ENCODE results near the gene CPA2.
"Not testable (repeated sequence)": the region's sequence is repeated elsewhere in the genome, so short reads cannot be mapped to it uniquely, and the experiment has no call there.

CPA2 gene

DNA sequence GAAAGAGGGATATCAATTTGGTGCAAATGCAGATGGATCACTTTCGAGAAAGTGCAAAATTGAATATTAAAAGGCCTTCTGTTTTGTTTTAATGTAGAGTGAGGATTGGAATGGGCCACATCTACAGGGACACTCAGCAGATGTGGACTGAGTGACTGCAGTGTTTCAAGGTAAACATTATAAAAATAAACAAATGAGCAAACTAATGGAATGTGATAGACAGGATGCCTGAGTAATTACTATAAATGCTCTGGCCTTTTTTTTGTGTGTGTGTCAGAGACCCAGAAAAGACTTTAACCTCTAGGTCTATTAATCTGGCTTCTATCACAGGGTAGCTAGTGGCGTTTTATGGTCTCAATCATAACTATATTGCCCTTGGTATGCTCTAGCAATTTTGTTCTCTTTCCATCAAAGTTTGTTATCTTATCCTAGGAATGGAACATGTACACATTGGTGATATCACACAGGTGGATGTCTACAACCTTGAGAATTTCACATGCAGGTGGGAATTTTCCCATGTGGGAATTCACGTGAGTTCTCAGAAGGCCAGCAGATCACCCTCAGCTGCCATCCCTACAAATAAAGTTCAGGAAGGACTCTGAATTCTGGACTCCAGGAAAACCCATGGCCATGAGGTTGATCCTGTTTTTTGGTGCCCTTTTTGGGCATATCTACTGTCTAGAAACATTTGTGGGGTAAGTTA is at the start of gene CPA2:
Gene CPA2 (plus strand): TSS at position 606 of the 703 bp plus-strand sequence. CDS start 19 bp downstream, at position 625.
- no peak for DNase-seq (ENCODE audit: low read depth)

DNA sequence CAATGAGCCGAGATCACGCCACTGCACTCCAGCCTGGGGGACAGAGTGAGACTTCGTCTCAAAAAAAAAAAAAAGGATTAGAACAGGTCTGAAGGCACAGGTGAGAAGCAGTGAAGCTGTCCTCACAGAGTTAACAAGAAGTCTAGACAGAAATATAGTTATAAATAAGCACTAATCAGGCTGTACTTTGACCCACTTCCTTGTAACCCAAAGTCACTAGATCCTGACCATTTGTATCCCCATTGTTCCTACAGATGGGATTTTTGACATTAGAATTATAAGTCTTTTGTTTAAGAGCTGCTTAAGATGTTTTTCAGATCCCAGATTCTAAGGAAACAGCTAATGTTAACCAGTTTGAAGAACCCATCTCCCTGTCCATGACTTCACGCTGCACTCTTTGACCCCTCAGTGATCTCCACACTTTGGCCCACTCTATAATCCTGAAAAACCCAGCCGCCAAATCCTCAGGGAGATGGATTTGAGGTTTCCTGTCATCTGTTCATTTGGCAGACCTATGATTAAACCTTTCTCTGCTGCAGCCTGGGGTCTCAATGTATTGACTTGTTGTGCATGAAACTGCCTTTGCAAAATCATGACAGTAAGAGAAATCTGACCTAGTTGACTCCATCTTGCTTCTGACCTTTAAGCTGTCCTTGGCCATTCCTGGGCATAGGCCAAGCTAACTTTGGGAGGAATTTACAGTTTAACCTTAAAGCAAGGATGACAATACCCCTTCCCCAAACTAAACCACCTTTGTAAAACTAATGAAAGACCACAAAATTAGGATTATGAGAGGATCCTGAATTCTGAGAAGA is 47.6 kb upstream of the CPA2 start:
- no peak for DNase-seq (ENCODE audit: low read depth)

GRCh38 chr7:130219871-130220270 is 46.8 kb upstream of the CPA2 start:
- DNase-seq (ENCODE audit: low read depth), result no peak

- no peak for DNase-seq (ENCODE audit: low read depth)
These were observed 44.9 kb upstream of the CPA2 start for GRCh38 chr7:130221746-130222145.

- no peak for DNase-seq (ENCODE audit: low read depth)
These were observed 43.0 kb upstream of the CPA2 start for GRCh38 chr7:130223646-130224045.

DNA sequence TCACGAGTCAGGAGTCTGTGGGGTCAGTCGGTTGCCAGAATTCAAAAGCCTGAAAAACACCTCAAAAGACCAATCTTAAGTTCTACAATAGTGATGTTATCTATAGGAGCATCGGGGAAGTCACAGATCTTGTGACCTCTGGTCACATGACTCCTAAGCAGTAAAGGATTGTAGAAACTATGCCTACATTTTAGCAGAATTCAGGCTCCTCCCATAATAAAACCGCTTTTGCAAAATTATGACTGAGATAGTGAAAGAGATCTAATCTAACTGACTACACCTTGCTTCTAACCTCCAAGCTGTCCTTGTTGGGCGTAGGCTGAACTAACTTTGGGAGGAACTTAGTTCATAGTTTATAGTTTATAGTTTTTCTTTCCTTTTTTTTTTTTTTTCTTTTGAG is 42.5 kb upstream of the CPA2 start:
- no peak for DNase-seq (ENCODE audit: low read depth)

DNA sequence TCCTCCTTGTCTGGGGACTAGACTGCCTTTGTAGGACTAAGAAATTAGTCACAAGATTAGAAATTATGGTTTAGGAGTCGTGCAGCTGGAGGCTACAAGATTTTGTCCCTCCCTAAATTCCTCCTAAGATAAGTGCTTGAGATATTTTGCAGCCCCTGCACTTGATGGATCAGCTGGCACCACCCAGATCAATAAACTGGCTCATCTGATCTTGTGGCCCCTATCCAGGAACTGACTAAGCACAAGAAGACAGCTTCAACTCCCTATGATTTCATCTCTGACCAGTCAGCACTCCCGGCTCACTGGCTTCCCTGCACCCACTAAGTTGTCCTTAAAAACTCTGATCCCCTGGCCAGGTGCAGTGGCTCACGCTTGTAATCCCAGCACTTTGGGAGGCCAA is 41.7 kb upstream of the CPA2 start:
- DNase-seq (ENCODE audit: low read depth), result not testable (repeated sequence)

- no peak for DNase-seq (ENCODE audit: low read depth)
These were observed 40.3 kb upstream of the CPA2 start for GRCh38 chr7:130226333-130226732.

- DNase-seq (ENCODE audit: low read depth), result no peak
These were observed 38.6 kb upstream of the CPA2 start for GRCh38 chr7:130227883-130228575.

DNA sequence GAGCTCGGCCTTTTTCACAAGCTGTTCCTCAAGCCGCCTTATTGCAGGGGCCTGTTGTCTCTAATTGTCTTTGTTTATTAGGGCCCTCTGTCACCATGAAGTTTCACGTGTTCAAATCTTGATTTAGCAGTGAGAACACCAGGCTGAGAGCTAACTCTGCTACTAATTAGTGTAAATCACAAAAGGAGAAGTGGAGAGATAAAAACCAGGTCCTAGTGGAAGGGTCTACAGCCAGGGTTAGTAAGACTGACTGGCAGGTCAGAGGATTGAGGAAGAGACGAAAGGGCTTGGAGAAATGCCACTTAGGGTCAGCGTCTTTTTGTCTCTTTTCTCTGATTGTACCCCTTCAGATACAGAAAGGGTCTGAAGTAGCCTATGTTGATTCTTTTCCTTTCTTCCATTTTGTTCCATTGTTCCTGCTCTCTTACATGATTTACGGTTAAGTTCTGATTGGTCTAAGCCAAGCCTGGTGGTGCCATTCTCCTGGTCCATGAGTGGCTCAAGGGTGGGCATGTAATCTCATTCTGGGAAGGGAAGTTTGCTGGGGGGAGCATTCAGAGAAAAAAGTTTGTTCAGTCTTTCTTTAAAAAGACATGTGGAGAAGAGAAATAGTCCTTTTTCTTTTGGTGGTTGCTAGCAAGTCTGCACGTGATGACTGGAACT is 37.7 kb upstream of the CPA2 start:
- no peak for DNase-seq (ENCODE audit: low read depth)

DNA sequence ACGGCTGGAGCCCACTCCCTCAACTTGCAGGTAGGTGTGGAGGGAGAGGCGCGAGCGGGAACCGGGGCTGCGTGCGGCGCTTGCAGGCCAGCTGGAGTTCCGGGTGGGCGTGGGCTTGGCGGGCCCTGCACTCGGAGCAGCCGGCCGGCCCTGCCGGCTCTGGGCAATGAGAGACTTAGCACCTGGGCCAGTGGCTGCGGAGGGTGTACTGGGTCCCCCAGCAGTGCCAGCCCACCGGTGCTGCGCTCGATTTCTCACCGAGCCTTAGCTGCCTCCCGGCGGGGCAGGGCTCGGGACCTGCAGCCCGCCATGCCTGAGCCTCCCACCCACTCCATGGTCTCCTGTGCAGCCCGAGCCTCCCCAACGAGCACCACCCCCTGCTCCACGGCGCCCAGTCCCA is 36.7 kb upstream of the CPA2 start:
- DNase-seq (ENCODE audit: low read depth), result not testable (repeated sequence)

DNA sequence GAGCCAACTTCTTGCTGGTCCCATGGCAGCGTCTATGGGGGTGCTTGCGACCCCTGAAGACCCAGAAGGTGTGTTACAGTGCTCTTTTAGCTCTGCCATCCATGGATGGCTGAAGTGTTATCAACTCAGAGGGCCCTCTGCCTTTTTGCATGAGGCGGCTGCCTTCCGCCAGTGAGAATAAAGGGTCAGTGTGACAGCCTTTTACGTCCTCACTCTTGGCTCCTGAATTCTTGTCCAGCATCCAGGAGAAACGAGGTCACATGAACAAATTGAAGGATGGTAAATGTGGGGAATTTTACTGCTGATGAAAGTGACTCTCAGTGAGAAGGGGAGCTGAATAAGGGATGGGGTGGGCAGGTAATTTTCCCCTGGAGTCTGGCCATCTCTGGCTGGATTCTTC is 34.9 kb upstream of the CPA2 start:
- DNase-seq (ENCODE audit: low read depth), result no peak

DNA sequence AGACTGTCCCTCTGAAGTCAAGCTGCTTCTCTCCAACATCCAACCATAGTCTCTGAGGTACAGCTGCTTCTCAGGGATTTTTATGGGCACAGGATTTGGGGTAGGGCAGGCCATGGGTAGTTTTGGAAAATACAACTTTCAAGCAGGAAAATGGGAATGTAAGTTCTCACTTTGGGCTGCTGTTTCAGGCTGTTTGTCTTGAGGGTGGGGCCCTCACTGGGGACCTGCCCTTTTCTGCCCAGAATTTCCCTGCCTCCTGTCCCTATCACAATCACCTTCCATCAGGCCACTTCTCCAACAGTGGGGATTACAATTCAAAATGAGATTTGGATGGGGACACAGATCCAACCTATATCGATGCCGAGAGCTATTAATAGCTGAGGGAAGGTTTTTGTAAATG is 34.5 kb upstream of the CPA2 start:
- no peak for DNase-seq (ENCODE audit: low read depth)

DNA sequence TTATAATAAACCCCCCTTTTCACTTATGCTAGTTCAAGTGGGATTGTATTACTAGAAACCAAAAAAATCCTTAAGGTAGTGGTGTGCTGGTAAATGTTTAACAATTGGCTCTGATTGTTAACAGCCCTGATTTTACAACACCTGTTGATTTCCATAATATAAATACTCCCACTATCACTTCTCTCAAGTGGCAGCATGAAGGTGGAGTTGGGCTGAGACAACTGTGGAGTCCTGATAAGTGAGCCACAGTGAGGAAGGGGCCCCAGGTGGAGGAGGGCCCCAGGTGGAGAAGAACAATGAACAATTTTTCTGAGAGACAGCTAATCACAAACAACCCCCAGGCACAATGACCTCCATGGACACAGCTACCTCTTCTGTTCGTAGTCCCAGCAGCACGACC is 32.6 kb upstream of the CPA2 start:
- DNase-seq (ENCODE audit: low read depth), result no peak

DNA sequence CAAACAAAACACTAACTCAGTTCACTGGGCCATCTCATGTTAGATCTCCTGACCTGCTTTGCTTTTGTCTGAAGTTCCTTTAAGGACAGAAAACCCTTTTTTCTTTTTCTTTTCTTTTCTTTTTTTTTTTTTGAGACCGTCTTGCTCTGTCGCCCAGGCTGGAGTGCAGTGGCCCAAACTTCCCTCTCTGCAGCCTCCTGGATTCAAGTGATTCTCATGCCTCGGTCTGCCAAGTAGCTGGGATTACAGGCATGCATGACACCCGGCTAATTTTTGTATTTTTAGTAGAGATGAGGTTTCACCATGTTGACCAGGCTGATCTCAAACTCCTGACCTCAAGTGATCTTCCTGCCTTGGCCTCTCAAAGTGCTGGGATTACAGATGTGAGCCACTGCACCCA is 30.3 kb upstream of the CPA2 start:
- DNase-seq (ENCODE audit: low read depth), result not testable (repeated sequence)

GRCh38 chr7:130240240-130240639 is 26.4 kb upstream of the CPA2 start:
- DNase-seq (ENCODE audit: low read depth), result no peak

DNA sequence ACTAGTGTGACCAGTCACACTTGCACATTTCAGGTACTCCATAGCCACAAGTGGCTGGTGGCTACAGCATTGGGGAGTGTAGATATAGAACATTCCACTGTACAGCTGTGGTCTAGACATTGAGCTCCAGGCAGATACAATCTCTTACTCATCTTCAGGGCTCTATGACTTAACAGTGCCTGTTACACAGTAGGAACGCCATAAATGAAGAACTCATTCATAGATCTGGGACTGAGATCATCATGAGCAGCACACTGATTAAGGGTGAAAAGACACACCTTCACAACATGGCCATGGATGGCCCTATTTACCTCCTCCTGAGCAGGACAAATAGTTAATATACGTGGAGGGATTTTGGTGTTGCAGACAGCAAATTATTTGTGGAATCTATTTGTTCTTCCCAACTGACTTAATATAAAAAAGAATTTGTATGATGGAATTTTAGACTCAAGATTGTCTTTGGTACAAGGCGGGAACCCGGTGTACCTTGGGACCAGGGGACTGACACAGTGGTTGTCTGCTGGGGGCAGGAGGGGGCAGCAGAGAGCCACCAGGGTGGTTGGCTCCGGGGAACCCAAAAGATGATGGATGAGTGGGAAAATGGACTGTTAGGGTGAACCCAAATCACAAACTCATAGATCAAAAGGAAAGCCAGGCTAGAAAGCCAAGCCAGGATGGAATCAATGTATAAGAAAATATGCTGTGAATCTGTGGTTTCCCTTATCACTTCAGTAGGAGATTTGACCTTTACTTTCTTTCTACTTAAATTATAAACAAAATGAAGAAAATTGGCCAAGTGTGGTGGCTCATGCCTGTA is 24.3 kb upstream of the CPA2 start:
- DNase-seq (ENCODE audit: low read depth), result peak; percentile 14

GRCh38 chr7:130243486-130243885 is 23.2 kb upstream of the CPA2 start:
- not testable (repeated sequence) for DNase-seq (ENCODE audit: low read depth)

GRCh38 chr7:130246491-130246890 is 20.2 kb upstream of the CPA2 start:
- not testable (repeated sequence) for DNase-seq (ENCODE audit: low read depth)

DNA sequence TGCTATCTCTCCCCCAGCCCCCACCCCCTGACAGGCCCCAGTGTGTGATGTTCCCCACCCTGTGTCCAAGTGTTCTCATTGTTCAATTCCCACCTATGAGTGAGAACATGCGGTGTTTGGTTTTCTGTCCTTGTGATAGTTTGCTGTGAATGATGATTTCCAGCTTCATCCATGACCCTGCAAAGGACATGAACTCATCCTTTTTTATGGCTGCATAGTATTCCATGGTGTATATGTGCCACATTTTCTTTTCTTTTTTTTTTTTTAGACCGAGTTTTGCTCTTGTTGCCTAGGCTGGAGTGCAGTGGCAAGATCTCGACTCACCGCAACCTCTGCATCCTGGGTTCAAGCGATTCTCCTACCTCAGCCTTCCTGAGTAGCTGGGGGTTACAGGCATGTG is 17.8 kb upstream of the CPA2 start:
- DNase-seq (ENCODE audit: low read depth), result not testable (repeated sequence)

DNA sequence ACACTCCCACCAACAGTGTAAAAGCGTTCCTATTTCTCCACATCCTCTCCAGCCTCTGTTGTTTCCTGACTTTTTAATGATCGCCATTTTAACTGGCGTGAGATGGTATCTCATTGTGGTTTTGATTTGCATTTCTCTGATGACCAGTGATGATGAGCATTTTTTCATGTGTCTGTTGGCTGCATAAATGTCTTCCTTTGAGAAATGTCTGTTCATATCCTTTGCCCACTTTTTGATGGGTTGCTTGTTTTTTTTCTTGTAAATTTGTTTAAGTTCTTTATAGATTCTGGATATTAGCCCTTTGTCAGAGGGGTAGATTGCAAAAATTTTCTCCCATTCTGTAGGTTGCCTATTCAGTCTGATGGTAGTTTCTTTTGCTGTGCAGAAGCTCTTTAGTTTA is 17.0 kb upstream of the CPA2 start:
- DNase-seq (ENCODE audit: low read depth), result not testable (repeated sequence)
